ENCODE data around the gene ADM2. TPM values are rescaled to one million over a fixed set of nuclear protein-coding genes. Genes with fewer than 3 reads are reported as not detected.

ADM2 gene
- total and polyA plus RNA-seq, 2 donors (not counting 1 experiment from before 2014, with no cell fraction given), result 0.73 to 5.8 TPM

GRCh38 chr22:50507991-50508884 lies 26.9 kb downstream of the ADM2 start, which contains the start of gene NCAPH2:
Gene NCAPH2, plus strand, starts transcription at chr22:50508224. Its CDS starts 114 bp downstream, at chr22:50508338.
- Histone ChIP-seq H3K27me3 (ENCODE audit: control insufficient read depth, insufficient read depth, low read length) (no peaks in the 10 kb centered on the region), H2AFZ (ENCODE audit: low read length) (peak within 1 kb of the TSS; percentile 89), H3K4me3 (replicated peaks in 1 of 4; ENCODE audit: control extremely low read depth in 1 of 4, insufficient read depth in 1 of 4, low read depth in 3 of 4, low read length in 4 of 4) (peak within 1 kb of the TSS; percentile 91 to 97 (median 94)), H3K4me1 (ENCODE audit: control insufficient read depth, extremely low read depth, insufficient read depth, low read length) (peaks cover 3% of the 10 kb centered on the region), H3K27ac (ENCODE audit: insufficient read depth, low read length) (peak within 1 kb of the TSS; percentile 90), H3K79me2 (ENCODE audit: control insufficient read depth, insufficient read depth, low read length) (peaks cover 51% of the 10 kb centered on the region), H3K9ac (ENCODE audit: insufficient read depth, low read length) (peak within 1 kb of the TSS; percentile 90), H3K36me3 (ENCODE audit: control insufficient read depth, insufficient read depth, low read length) (peaks cover 15% of the 10 kb centered on the region), H3K4me2 (ENCODE audit: extremely low read depth, insufficient read depth, low read length) (peak within 1 kb of the TSS; percentile 99), H4K20me1 (ENCODE audit: control insufficient read depth, extremely low read depth, insufficient read depth, low read length) (no peaks in the 10 kb centered on the region), H3K9me3 (ENCODE audit: control insufficient read depth, insufficient read depth, low read depth, low read length) (no peaks in the 10 kb centered on the region)
- peak; percentile 91 to 97 for DNase-seq (ENCODE audit: low read depth in 2 of 2)
- TF ChIP-seq CTCF (conservative IDR thresholded peaks at IDR 0.05 in 1 of 2, IDR thresholded peaks at IDR 0.05 in 1 of 2; ENCODE audit: low read depth in 1 of 2, low read length in 2 of 2), result no peak
- no peak for TF ChIP-seq EZH2 (IDR thresholded peaks at IDR 0.05; ENCODE audit: low read length, missing control alignments)

DNA sequence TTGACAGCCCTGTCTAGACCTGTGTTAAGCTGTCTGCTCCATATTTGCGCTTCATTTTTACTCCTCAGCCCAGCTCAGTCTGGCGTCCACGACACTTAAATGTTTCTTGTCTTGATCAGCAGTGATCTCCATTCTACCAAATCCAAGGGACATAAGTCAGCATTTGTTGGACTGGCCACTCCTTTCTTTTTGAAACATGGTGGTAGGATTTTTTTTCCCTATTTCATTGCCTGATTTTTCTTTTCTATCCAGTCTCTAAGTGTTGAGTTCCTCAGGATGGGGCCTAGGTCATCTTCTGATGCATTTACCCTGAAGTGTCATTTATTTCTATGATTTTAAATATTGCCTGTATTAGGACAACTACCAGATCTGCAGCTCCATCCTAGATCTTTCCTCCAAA lies 27.6 kb downstream of the ADM2 start:
- Histone ChIP-seq H3K4me2 (ENCODE audit: extremely low read depth, insufficient read depth, low read length) (peak overlapping the region; percentile 99), H3K27me3 (ENCODE audit: control insufficient read depth, insufficient read depth, low read length) (no peaks in the 10 kb centered on the region), H3K79me2 (ENCODE audit: control insufficient read depth, insufficient read depth, low read length) (peaks cover 51% of the 10 kb centered on the region), H3K36me3 (ENCODE audit: control insufficient read depth, insufficient read depth, low read length) (peaks cover 14% of the 10 kb centered on the region), H3K9me3 (ENCODE audit: control insufficient read depth, insufficient read depth, low read depth, low read length) (no peaks in the 10 kb centered on the region), H4K20me1 (ENCODE audit: control insufficient read depth, extremely low read depth, insufficient read depth, low read length) (no peaks in the 10 kb centered on the region), H3K9ac (ENCODE audit: insufficient read depth, low read length) (peak overlapping the region; percentile 66), H2AFZ (ENCODE audit: low read length) (no peak overlapping the region), H3K4me1 (ENCODE audit: control insufficient read depth, extremely low read depth, insufficient read depth, low read length) (peaks cover 3% of the 10 kb centered on the region), H3K27ac (ENCODE audit: insufficient read depth, low read length) (peak overlapping the region; percentile 90), H3K4me3 (replicated peaks in 1 of 4; ENCODE audit: control extremely low read depth in 1 of 4, insufficient read depth in 1 of 4, low read depth in 3 of 4, low read length in 4 of 4) (peak overlapping the region; percentile 73 to 89 (median 77))
- DNase-seq (ENCODE audit: low read depth in 2 of 2), result no peak
- no peak for TF ChIP-seq CTCF (conservative IDR thresholded peaks at IDR 0.05 in 1 of 2, IDR thresholded peaks at IDR 0.05 in 1 of 2; ENCODE audit: low read depth in 1 of 2, low read length in 2 of 2)
- no peak for TF ChIP-seq EZH2 (IDR thresholded peaks at IDR 0.05; ENCODE audit: low read length, missing control alignments)

- H3K4me1 ChIP-seq (ENCODE audit: control insufficient read depth, extremely low read depth, insufficient read depth, low read length), result peaks cover 3% of the 10 kb centered on the region
- peaks cover 49% of the 10 kb centered on the region for H3K79me2 ChIP-seq (ENCODE audit: control insufficient read depth, insufficient read depth, low read length)
- H3K9me3 ChIP-seq (ENCODE audit: control insufficient read depth, insufficient read depth, low read depth, low read length), result no peaks in the 10 kb centered on the region
- no peak for TF ChIP-seq CTCF (conservative IDR thresholded peaks at IDR 0.05 in 1 of 2, IDR thresholded peaks at IDR 0.05 in 1 of 2; ENCODE audit: low read depth in 1 of 2, low read length in 2 of 2)
- no peak for TF ChIP-seq EZH2 (IDR thresholded peaks at IDR 0.05; ENCODE audit: low read length, missing control alignments)
- no peak overlapping the region for H3K9ac ChIP-seq (ENCODE audit: insufficient read depth, low read length)
- H4K20me1 ChIP-seq (ENCODE audit: control insufficient read depth, extremely low read depth, insufficient read depth, low read length), result no peaks in the 10 kb centered on the region
- DNase-seq (ENCODE audit: low read depth in 2 of 2), result no peak
- no peak overlapping the region for H2AFZ ChIP-seq (ENCODE audit: low read length)
- H3K4me3 ChIP-seq (replicated peaks in 1 of 4; ENCODE audit: control extremely low read depth in 1 of 4, insufficient read depth in 1 of 4, low read depth in 3 of 4, low read length in 4 of 4), result no peak overlapping the region
- no peak overlapping the region for H3K4me2 ChIP-seq (ENCODE audit: extremely low read depth, insufficient read depth, low read length)
- H3K27ac ChIP-seq (ENCODE audit: insufficient read depth, low read length), result no peak overlapping the region
- H3K36me3 ChIP-seq (ENCODE audit: control insufficient read depth, insufficient read depth, low read length), result peaks cover 3% of the 10 kb centered on the region
- no peaks in the 10 kb centered on the region for H3K27me3 ChIP-seq (ENCODE audit: control insufficient read depth, insufficient read depth, low read length)
Observed at GRCh38 chr22:50513175-50513574, 31.8 kb downstream of the ADM2 start.

All from fibroblast of lung (primary cell).